ENCODE measurements around the gene USP9X. TPM values are rescaled to one million over a fixed set of nuclear protein-coding genes. Genes with fewer than 3 reads are reported as not detected.

Gene USP9X, protein sequence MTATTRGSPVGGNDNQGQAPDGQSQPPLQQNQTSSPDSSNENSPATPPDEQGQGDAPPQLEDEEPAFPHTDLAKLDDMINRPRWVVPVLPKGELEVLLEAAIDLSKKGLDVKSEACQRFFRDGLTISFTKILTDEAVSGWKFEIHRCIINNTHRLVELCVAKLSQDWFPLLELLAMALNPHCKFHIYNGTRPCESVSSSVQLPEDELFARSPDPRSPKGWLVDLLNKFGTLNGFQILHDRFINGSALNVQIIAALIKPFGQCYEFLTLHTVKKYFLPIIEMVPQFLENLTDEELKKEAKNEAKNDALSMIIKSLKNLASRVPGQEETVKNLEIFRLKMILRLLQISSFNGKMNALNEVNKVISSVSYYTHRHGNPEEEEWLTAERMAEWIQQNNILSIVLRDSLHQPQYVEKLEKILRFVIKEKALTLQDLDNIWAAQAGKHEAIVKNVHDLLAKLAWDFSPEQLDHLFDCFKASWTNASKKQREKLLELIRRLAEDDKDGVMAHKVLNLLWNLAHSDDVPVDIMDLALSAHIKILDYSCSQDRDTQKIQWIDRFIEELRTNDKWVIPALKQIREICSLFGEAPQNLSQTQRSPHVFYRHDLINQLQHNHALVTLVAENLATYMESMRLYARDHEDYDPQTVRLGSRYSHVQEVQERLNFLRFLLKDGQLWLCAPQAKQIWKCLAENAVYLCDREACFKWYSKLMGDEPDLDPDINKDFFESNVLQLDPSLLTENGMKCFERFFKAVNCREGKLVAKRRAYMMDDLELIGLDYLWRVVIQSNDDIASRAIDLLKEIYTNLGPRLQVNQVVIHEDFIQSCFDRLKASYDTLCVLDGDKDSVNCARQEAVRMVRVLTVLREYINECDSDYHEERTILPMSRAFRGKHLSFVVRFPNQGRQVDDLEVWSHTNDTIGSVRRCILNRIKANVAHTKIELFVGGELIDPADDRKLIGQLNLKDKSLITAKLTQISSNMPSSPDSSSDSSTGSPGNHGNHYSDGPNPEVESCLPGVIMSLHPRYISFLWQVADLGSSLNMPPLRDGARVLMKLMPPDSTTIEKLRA (N-terminal part only)
- 75.3 and 79.8 TPM in 2 replicates for total RNA-seq
- long read RNA-seq, partial matches to known transcripts, result 33 of 39 reads
- long read RNA-seq, other reads (novel, unspliced or antisense), result 6 of 39 reads

GRCh38 chrX:41084893-41085511, at the start of gene USP9X:
Gene USP9X, plus strand, starts transcription at chrX:41085445. Its CDS starts 38,184 bp downstream, at chrX:41123629.
- peak within 1 kb of the TSS; percentile 88 for H3K4me3 Mint-ChIP-seq (ENCODE audit: low read depth)
- peak within 1 kb of the TSS; percentile 100 for H3K27ac Mint-ChIP-seq
- no peaks in the 10 kb centered on the region for H3K9me3 Mint-ChIP-seq (ENCODE audit: low read depth)

GRCh38 chrX:41035582-41035981, 49.7 kb upstream of the USP9X start:
- H3K9me3 Mint-ChIP-seq (ENCODE audit: low read depth), result peaks cover 13% of the 10 kb centered on the region

More at GRCh38 chrX:41084893-41085511, at the start of gene USP9X:
- DNase-seq (ENCODE audit: low spot score, unreplicated experiment), result peak; percentile 69
- H3K4me1 Mint-ChIP-seq (ENCODE audit: low read depth), result peaks cover 27% of the 10 kb centered on the region
- no peaks in the 10 kb centered on the region for H3K36me3 Mint-ChIP-seq (ENCODE audit: insufficient read depth)
- no peaks in the 10 kb centered on the region for H3K27me3 Mint-ChIP-seq
- TF ChIP-seq, protein P1, sequence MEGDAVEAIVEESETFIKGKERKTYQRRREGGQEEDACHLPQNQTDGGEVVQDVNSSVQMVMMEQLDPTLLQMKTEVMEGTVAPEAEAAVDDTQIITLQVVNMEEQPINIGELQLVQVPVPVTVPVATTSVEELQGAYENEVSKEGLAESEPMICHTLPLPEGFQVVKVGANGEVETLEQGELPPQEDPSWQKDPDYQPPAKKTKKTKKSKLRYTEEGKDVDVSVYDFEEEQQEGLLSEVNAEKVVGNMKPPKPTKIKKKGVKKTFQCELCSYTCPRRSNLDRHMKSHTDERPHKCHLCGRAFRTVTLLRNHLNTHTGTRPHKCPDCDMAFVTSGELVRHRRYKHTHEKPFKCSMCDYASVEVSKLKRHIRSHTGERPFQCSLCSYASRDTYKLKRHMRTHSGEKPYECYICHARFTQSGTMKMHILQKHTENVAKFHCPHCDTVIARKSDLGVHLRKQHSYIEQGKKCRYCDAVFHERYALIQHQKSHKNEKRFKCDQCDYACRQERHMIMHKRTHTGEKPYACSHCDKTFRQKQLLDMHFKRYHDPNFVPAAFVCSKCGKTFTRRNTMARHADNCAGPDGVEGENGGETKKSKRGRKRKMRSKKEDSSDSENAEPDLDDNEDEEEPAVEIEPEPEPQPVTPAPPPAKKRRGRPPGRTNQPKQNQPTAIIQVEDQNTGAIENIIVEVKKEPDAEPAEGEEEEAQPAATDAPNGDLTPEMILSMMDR (IDR thresholded peaks at IDR 0.05; ENCODE audit: unreplicated experiment), result no peak

DNA sequence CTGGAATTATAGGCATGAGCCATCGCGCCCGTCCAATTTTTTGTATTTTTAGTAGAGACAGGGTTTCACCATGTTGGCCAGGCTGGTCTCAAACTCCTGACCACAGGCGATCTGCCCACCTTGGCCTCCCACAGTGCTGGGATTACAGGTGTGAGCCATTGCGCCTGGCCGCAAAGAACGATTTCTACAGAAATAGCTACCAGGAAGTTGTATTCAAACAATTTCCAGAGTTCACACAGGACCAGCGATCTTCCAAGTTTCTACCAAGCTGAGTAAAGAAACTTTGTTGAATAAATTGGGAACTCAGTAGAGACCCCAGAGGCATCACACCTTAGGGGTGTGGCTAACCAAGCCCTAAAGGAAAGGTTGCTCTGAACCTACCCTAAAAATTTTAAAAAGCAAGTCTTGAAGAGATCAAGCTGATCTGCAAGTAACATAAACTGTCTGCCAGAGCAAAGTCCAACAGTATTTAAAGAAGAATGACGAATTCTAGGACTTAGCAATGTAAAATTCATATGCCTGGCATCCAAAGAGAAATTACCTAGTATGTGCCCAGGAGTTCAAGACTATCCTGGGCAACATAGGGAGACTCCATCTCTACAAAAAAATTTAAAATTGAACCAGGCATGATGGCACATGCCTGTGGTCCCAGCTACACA, 48.4 kb upstream of the USP9X start:
- no peak for DNase-seq (ENCODE audit: low spot score, unreplicated experiment)
- Mint-ChIP-seq H3K9me3 (ENCODE audit: low read depth) (peaks cover 10% of the 10 kb centered on the region), H3K27ac (no peak overlapping the region), H3K27me3 (no peaks in the 10 kb centered on the region), H3K4me3 (ENCODE audit: low read depth) (no peak overlapping the region), H3K4me1 (ENCODE audit: low read depth) (peaks cover 4% of the 10 kb centered on the region), H3K36me3 (ENCODE audit: insufficient read depth) (no peaks in the 10 kb centered on the region)
- TF ChIP-seq, protein P1 (IDR thresholded peaks at IDR 0.05; ENCODE audit: unreplicated experiment), result no peak

More at GRCh38 chrX:41035582-41035981, 49.7 kb upstream of the USP9X start:
- no peak overlapping the region for H3K27ac Mint-ChIP-seq
- DNase-seq (ENCODE audit: low spot score, unreplicated experiment), result no peak
- H3K27me3 Mint-ChIP-seq, result no peaks in the 10 kb centered on the region
- H3K36me3 Mint-ChIP-seq (ENCODE audit: insufficient read depth), result no peaks in the 10 kb centered on the region
- peaks cover 4% of the 10 kb centered on the region for H3K4me1 Mint-ChIP-seq (ENCODE audit: low read depth)
- TF ChIP-seq, protein P1 (IDR thresholded peaks at IDR 0.05; ENCODE audit: unreplicated experiment), result no peak
- H3K4me3 Mint-ChIP-seq (ENCODE audit: low read depth), result no peak overlapping the region

DNA sequence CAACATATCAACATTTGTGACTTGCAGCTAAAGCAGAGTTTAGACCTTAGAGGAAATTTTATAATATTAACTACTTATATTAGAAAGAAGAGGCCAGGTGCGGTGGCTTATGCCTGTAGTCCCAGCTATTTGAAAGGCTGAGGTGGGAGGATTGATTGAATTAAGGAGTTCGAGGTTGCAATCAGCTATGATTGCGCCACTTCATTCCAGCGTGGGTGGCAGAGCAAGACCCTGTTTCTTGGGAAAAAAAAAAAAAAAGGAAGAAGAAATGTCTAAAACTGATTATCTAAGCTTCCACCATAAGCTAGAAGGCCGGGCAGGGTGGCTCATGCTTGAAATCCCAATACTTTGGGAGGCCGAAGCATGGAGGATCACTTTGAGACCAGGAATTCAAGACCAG, 42.0 kb upstream of the USP9X start:
- Mint-ChIP-seq H3K4me3 (ENCODE audit: low read depth) (no peak overlapping the region), H3K4me1 (ENCODE audit: low read depth) (no peaks in the 10 kb centered on the region), H3K27me3 (no peaks in the 10 kb centered on the region), H3K27ac (no peak overlapping the region), H3K9me3 (ENCODE audit: low read depth) (peaks cover 15% of the 10 kb centered on the region), H3K36me3 (ENCODE audit: insufficient read depth) (no peaks in the 10 kb centered on the region)
- DNase-seq (ENCODE audit: low spot score, unreplicated experiment), result no peak
- TF ChIP-seq, protein P1 (IDR thresholded peaks at IDR 0.05; ENCODE audit: unreplicated experiment), result no peak
